Effector memory CD8-positive, alpha-beta T cell (primary cell): ENCODE data around the gene COG4.
"Not testable (repeated sequence)": the region's sequence is repeated elsewhere in the genome, so short reads cannot be mapped to it uniquely, and the experiment has no call there.

ENCODE experiments used
- ATAC-seq: fragments of 150-1000 bp; cut with Tn5 transposase; replicated peaks from 2 replicates; pipeline ENCODE4 v1.10.0; 2021; ENCODE audit warnings: mild to moderate bottlenecking, moderate library complexity
- DNase-seq, 3 experiments: peaks; one replicate each; pipeline ENCODE4 v3.0.0; 2021
- H3K27ac Mint-ChIP-seq, 2 donors: one replicate each; pipeline ENCODE4 v1.8.0; 2022; ENCODE audit warnings: mild to moderate bottlenecking in 2 of 2, mixed read lengths in 2 of 2, moderate library complexity in 2 of 2
- H3K27me3 Mint-ChIP-seq, 2 donors: one replicate each; pipeline ENCODE4 v1.8.0; 2022; ENCODE audit warnings: mixed read lengths in 2 of 2
- H3K36me3 Mint-ChIP-seq: one replicate; pipeline ENCODE4 v1.8.0; 2022; ENCODE audit warnings: mild to moderate bottlenecking, moderate library complexity, mixed read lengths; ENCODE audit not compliant: insufficient read depth
- H3K4me1 Mint-ChIP-seq, 2 donors: one replicate each; pipeline ENCODE4 v1.8.0; 2022; ENCODE audit warnings: low read depth in 2 of 2, mixed read lengths in 2 of 2
- H3K4me3 Mint-ChIP-seq, 2 donors: one replicate each; pipeline ENCODE4 v1.8.0; 2022; ENCODE audit warnings: mild to moderate bottlenecking in 2 of 2, mixed read lengths in 2 of 2, moderate library complexity in 2 of 2
- H3K9me3 Mint-ChIP-seq, 2 donors: one replicate each; pipeline ENCODE4 v1.8.0; 2022; ENCODE audit warnings: mixed read lengths in 2 of 2

The COG4 gene

DNA sequence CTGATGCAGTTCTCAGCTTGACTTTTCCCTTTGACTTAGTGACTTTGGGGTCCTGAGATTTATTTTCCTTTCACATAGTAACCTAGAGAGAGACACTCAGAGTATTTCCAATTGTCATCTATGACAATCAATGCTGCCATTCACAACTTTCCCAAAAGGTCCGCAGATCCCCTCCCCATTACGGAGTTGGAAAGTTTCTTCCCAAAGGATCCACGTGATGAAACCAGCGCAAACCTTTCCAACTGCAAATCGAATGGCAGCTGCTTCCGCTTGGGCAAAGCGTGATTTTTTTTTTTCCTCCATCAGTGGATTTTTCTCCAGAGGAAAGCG is 69.5 kb downstream of the COG4 start:
- ATAC-seq, result peak; percentile 2
- Mint-ChIP-seq H3K27ac (peak overlapping the region; percentile 89 to 92), H3K4me3 (peak overlapping the region; percentile 85 to 94), H3K36me3 (no peaks in the 10 kb centered on the region), H3K27me3 (no peaks in the 10 kb centered on the region), H3K9me3 (no peaks in the 10 kb centered on the region), H3K4me1 (peaks cover 15 to 20% of the 10 kb centered on the region in 2 donors)
- no peak for DNase-seq

DNA sequence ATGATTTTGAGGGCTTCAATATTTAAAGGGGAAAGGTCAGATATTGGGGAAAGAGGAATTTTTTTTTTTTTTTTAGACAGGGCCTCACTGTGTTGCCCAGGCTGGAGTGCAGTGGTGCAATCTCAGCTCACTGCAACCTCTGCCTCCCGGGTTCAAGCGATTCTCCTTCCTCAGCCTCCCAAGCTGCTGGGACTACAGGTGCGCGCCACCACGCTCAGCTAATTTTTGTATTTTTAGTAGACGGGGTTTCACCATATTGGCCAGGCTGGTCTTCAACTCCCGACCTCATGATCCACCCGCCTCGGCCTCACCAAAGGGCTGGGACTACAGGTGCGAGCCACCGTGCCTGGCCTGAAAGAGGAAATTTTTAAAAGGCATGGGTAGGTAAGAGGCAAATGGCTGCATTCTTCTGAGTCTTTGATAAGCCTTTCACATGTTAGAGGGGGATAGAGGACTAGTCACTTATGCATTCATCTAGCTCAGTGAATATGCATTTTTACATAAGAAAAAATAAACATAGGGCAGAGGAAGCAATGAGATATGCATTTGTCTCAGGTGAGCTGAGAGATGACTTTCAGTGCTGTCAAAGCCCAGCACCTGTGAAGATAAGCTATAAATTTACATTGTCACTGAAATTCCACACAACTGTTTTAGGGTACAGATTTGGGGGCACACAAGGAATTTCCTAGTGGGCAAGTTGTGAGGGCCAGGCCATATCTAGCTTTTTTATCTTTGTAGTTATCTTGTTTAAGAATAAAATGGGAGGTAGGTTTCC is 70.0 kb downstream of the COG4 start:
- peak overlapping the region; percentile 89 to 92 for H3K27ac Mint-ChIP-seq
- no peaks in the 10 kb centered on the region for H3K9me3 Mint-ChIP-seq
- H3K4me3 Mint-ChIP-seq, result peak overlapping the region; percentile 85 to 94
- ATAC-seq (no peak), DNase-seq (no peak)
- H3K27me3 Mint-ChIP-seq, result no peaks in the 10 kb centered on the region
- H3K4me1 Mint-ChIP-seq, result peaks cover 15 to 20% of the 10 kb centered on the region in 2 donors
- H3K36me3 Mint-ChIP-seq, result no peaks in the 10 kb centered on the region

DNA sequence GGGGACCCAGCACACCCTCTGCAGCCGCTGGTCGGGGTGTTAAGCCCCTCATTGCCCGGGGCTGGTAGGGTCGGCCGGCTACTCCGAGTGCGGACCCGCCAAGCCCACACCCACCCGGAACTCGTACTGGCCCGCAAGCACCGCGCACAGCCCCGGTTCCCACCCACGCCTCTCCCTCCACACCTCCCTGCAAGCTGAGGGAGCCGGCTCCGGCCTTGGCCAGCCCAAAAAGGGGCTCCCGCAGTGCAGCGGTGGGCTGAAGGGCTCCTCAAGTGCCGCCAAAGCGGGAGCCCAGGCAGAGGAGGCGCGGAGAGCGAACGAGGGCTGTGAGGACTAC is 72.4 kb downstream of the COG4 start:
- not testable (repeated sequence) for H3K4me3 Mint-ChIP-seq, H3K27ac Mint-ChIP-seq, DNase-seq, H3K27me3 Mint-ChIP-seq, H3K9me3 Mint-ChIP-seq, ATAC-seq, H3K36me3 Mint-ChIP-seq
- H3K4me1 Mint-ChIP-seq, result peaks cover 13 to 16% of the 10 kb centered on the region in 2 donors

DNA sequence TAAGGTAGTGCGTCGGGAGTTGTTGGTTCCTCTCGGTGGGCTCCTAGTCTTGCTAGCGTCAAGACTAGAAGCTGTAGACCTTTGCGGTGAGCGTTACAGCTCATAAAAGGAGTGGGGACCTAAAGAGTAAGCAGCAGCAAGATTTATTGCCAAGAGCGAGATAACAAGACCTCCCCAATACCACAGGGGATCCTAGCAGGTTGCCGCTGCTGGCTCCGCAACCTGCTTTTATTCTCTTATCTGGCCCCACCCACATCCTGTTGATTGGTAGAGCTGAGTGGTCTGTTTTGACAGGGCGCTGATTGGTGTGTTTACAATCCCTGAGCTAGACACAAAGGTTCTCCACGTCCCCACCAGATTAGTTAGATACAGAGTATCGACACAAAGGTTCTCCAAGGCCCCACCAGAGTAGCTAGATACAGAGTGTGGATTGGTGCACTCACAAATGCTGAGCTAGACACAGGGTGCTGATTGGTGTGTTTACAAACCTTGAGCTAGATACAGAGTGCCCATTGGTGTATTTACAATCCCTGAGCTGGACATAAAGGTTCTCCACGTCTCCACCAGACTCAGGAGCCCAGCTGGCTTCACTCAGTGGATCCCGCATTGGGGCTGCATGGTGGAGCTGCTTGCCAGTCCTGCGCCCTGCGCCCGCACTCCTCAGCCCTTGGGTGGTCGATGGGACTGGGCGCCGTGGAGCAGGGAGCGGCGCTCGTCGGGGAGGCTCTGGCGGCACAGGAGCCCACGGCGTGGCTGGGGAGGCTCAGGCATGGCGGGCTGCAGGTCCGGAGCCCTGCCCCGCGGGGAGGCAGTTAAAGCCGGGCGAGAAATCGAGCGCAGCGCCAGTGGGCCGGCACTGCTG is 73.0 kb downstream of the COG4 start:
- DNase-seq, H3K9me3 Mint-ChIP-seq, H3K4me3 Mint-ChIP-seq, H3K27me3 Mint-ChIP-seq, H3K27ac Mint-ChIP-seq, H3K36me3 Mint-ChIP-seq, ATAC-seq: not testable (repeated sequence)
- H3K4me1 Mint-ChIP-seq, result peaks cover 10 to 13% of the 10 kb centered on the region in 2 donors

DNA sequence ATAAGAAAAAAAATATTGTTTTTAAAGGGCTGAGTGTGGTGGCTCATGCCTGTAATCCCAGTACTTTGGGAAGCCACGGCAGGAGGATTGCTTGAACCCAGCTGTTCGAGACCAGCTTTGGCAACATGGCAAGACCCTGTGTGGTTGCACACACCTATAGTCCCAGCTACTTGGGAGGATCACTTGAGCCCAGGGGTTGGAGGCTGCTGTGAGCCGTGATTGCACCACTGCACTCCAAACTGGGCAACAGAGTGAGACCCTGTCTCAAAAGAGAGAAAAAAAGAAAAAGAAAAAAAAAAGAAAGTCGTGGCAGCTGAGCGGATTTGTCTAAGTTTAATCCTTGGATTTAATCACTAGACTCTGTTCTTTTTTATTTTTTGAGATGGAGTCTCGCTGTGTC is 75.3 kb downstream of the COG4 start:
- H3K27me3 Mint-ChIP-seq, result no peaks in the 10 kb centered on the region
- no peaks in the 10 kb centered on the region for H3K36me3 Mint-ChIP-seq
- peaks cover 0 to 3% of the 10 kb centered on the region in 2 donors for H3K4me1 Mint-ChIP-seq

GRCh38 chr16:70444249-70445063 is 78.9 kb downstream of the COG4 start:
- H3K36me3 Mint-ChIP-seq, result no peaks in the 10 kb centered on the region
- no peak overlapping the region for H3K27ac Mint-ChIP-seq
- peaks cover 0 to under 1% of the 10 kb centered on the region in 2 donors for H3K4me1 Mint-ChIP-seq
- H3K9me3 Mint-ChIP-seq, result no peaks in the 10 kb centered on the region
- H3K4me3 Mint-ChIP-seq, result no peak overlapping the region
- ATAC-seq (no peak), DNase-seq (no peak)
- H3K27me3 Mint-ChIP-seq, result no peaks in the 10 kb centered on the region

More for the DNA sequence above, 75.3 kb downstream of the COG4 start:
- ATAC-seq, result no peak
- DNase-seq, result no peak
- H3K4me3 Mint-ChIP-seq, result no peak overlapping the region
- H3K27ac Mint-ChIP-seq, result no peak overlapping the region
- H3K9me3 Mint-ChIP-seq, result no peaks in the 10 kb centered on the region

GRCh38 chr16:70442344-70442743 is 81.0 kb downstream of the COG4 start:
- no peak for ATAC-seq
- no peaks in the 10 kb centered on the region for H3K36me3 Mint-ChIP-seq
- no peaks in the 10 kb centered on the region for H3K27me3 Mint-ChIP-seq
- H3K27ac Mint-ChIP-seq, result no peak overlapping the region
- no peaks in the 10 kb centered on the region for H3K9me3 Mint-ChIP-seq
- peaks cover 14 to 16% of the 10 kb centered on the region in 2 donors for H3K4me1 Mint-ChIP-seq
- no peak overlapping the region for H3K4me3 Mint-ChIP-seq
- no peak for DNase-seq

DNA sequence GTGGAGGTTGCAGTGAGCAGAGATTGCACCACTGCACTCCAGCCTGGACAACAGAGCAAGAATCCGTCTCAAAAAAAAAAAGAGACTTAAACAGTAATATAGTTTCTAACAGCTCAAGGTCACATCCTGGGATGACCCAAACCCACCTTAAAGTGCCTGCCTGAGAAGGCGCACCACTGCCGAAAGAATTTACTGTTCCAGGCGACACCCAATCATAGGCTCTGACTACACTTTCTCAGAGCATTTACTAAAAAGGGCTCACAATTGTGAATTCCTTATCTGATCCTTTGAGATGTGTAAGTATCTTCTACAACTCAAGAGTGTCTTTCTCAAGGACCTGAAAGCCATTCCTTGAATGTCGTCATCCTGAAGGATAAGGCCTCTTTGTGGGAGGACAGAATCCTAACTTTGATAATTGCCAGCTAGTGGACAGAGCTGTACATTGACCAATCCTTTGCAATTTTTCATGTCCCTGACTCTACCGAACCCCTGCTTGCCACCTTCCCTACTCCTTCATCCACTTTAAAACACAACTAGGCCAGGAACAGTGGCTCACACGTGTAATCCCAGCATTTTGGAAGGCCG is 81.9 kb downstream of the COG4 start:
- no peak for ATAC-seq
- H3K4me3 Mint-ChIP-seq, result no peak overlapping the region
- H3K4me1 Mint-ChIP-seq, result peaks cover 22 to 25% of the 10 kb centered on the region in 2 donors
- no peaks in the 10 kb centered on the region for H3K9me3 Mint-ChIP-seq
- no peaks in the 10 kb centered on the region for H3K27me3 Mint-ChIP-seq
- H3K36me3 Mint-ChIP-seq, result no peaks in the 10 kb centered on the region
- DNase-seq, result no peak
- H3K27ac Mint-ChIP-seq, result no peak overlapping the region

- peak overlapping the region; percentile 83 to 85 for H3K4me3 Mint-ChIP-seq
- H3K4me1 Mint-ChIP-seq, result peaks cover 23 to 27% of the 10 kb centered on the region in 2 donors
- ATAC-seq (no peak), DNase-seq (no peak)
- no peaks in the 10 kb centered on the region for H3K27me3 Mint-ChIP-seq
- no peaks in the 10 kb centered on the region for H3K9me3 Mint-ChIP-seq
- H3K27ac Mint-ChIP-seq, result no peak overlapping the region
- no peaks in the 10 kb centered on the region for H3K36me3 Mint-ChIP-seq
Measured at GRCh38 chr16:70440009-70440692, 83.2 kb downstream of the COG4 start.

DNA sequence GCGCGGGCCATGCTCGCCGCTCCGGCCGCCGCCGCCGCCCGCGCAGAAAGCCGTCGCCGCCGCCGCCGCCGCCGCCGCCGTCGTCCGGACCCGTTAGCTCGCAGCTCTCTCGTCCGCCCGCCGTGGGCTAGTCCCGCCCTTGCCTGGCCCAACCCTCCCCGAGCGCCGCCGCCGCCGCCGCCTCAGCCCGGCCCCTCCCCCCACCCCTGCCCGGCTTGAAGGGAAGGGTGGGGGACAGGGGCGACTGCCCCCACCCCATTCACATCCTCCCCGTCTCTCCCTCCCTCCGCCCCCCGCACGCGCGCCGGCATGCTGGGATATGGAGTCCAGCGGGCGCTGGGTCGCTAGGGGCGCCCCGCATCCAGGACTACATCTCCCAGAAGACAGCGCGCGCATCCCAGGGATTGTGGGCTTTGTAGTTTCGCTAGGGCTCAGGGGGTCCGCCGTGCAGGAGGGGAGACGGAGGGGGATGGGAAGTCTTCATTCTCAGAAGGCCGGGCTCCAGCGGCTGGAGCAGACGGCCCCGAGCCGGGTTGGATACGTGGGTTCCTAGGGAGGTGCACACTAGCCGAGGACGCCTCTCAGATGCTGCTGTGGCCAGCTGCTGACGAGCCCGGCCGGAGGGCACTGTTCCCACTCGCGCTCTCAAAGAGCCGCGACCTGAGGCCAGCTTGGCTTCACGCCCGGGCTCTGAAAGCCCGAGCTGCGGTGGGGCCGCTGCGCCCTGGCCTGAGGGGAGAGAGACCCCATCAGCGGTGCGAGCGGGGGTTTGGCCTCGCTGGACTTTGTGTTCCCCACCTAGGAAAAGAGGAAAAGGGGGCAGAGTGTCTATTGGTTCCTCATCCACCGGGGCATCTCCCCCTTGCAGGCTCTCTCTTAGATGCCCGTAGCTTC is 84.1 kb downstream of the COG4 start, which contains the start of gene ST3GAL2:
Gene ST3GAL2, minus strand, starts transcription at position 132 of the 894 bp plus-strand sequence. CDS start 40,570 bp downstream, outside the sequence.
- Mint-ChIP-seq H3K36me3 (no peaks in the 10 kb centered on the region), H3K27ac (peak within 1 kb of the TSS; percentile 89 to 94), H3K4me1 (peaks cover 23 to 27% of the 10 kb centered on the region in 2 donors), H3K9me3 (no peaks in the 10 kb centered on the region), H3K4me3 (peak within 1 kb of the TSS; percentile 96 to 97), H3K27me3 (no peaks in the 10 kb centered on the region)
- peak; percentile 96 for ATAC-seq
- peak; percentile 90 for DNase-seq

GRCh38 chr16:70438585-70438968 is 84.8 kb downstream of the COG4 start:
- Mint-ChIP-seq H3K27me3 (no peaks in the 10 kb centered on the region), H3K36me3 (no peaks in the 10 kb centered on the region), H3K27ac (peak overlapping the region; percentile 89 to 94), H3K4me1 (peaks cover 27 to 32% of the 10 kb centered on the region in 2 donors), H3K4me3 (peak overlapping the region; percentile 96 to 97), H3K9me3 (no peaks in the 10 kb centered on the region)
- ATAC-seq (no peak), DNase-seq (no peak)
